T-helper 2 cell treated with Interferon-gamma antibody and Interleukin-4, amounts not matched to agents 100 ng/mL and 5 ng/mL, for 36 hours (primary cell): Measurements from ENCODE around the gene DDI1. TPM values are rescaled to one million over a fixed set of nuclear protein-coding genes. Genes with fewer than 3 reads are reported as not detected.

Experiments
- intact Hi-C: fragments of 100-400 bp; cut with micrococcal nuclease; formaldehyde crosslinking; loops from one replicate; pipeline ENCODE4 v1.15.1; 2023
- total RNA-seq: library from RNA; stranded (reverse); gene quantifications from 2 replicates; pipeline ENCODE4 v1.2.3, GENCODE V29; 2022

The DDI1 gene
- total RNA-seq, 1 donor from 2014 or later: not detected

DNA sequence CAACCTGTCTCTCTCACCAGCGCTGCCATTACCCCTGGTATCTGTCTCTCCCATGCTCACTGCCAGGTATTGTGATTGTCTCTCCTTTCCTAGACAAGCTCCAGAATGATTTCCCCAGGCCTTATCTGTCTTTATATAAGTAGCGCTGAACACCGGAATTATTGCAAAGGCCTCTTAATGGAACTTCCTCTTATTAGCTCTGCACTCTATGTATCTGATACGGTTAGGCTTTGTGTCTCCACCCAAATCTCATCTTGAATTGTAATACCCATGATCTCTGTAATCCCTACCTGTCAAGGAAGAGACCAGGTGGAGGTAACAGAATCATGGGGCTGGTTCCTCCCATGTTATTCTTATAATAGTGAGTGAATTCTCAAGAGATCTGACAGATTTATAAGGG is 39.3 kb downstream of the DDI1 start:
- intact Hi-C loops: no loop called here

DNA sequence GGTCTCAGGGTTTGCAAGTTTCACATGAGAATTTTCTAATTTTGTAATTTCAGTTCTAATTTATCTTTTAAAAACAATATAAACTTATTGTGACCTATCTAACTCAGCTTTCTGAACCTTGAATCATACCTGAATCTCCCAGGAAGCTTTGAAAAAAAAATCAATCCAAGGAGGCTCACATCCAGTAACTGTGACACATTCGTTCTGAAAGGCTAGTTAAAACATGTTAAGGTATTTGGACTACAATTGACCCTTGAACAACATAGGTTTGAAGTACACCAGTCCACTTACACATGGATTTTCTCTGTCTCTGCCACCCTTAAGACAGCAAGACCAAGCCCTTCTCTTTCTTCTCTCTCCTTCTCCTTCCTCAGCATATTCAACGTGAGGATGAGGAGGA is 40.0 kb downstream of the DDI1 start:
- intact Hi-C loops: no loop called here

DNA sequence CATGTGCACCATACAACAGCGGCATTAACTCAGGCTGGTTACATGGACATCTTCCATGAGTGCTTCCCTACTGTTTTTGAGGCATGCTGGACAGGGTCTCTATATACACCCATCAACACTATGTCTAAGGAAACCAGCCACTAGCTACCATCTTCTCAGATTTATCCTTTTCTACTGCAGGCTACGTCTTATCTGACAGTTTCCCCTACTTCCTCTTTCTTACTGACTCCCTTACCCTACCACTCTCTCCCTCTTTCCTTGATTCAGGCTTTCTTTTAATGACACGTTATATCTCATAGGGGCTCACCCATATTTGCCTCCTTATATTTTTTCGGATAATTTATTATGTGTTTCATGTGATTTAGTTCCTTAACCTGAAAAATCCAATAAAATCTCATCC is 41.8 kb downstream of the DDI1 start:
- intact Hi-C loops: no loop called here

DNA sequence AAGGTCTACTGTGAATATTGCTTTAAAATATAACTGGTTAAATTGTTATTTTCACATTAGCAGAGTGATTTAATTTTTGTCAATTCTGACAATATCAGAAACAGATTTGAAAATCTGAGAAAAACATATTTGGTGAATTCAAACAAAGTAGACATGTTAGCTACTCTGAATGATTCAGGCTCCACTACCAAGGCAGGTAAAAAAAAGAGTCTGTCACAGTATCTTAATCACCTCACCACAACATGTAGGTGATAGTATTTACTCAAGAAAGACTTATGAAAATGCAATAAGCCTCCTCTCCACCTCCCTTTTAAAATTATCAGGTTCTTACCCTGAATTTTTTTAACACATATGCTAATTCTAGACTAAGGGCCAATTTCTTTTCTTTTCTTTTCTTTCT is 42.6 kb downstream of the DDI1 start:
- intact Hi-C loops: no loop called here

DNA sequence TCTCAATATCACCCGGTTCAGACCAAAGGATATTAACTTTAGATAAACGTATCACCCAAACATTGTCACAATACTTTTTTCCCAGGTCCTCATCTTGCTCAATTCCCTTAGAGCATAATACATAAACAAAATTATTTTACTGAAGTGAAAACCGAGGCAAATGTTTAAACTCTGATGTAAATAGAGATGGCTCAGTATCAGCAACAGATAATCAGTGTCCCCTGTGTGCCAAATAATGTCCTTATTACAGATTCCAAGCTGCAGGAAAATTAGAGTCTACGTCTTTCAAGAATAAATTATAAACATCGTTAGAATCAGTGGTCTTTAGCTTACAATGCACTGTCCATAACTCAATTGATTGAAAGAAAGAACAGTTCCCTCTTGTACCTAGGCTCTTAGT is 50.2 kb downstream of the DDI1 start:
- intact Hi-C loops: no loop called here

Other genes with a start within 250 kb of the DDI1 start
- gene PDGFD, start 127.5 kb downstream of the DDI1 start, total RNA-seq: not detected in 2 replicates